Activated T-cell treated with anti-CD3 and anti-CD28 coated beads, Interleukin-2, amount 50 U/mL, for 4 hours (primary cell): ENCODE results near the gene MEMO1. TPM values are rescaled to one million over a fixed set of nuclear protein-coding genes. Genes with fewer than 3 reads are reported as not detected.
"Not testable (repeated sequence)": the region's sequence is repeated elsewhere in the genome, so short reads cannot be mapped to it uniquely, and the experiment has no call there.

ENCODE experiments used
- ATAC-seq, 2 donors: fragments of 200-7000 bp; cut with Tn5 transposase; one replicate each; pipeline ENCODE4 v1.10.0; 2021
- DNase-seq: peaks from one replicate; pipeline ENCODE4 v3.0.0-alpha.2; 2020
- H3K27me3 Mint-ChIP-seq: one replicate; pipeline ENCODE4 v1.8.0; 2021; ENCODE audit warnings: low read depth, mixed read lengths
- H3K36me3 Mint-ChIP-seq: one replicate; pipeline ENCODE4 v1.8.0; 2022; ENCODE audit warnings: mixed read lengths; ENCODE audit not compliant: insufficient read depth
- H3K4me1 Mint-ChIP-seq: one replicate; pipeline ENCODE4 v1.8.0; 2021; ENCODE audit warnings: low read depth, mixed read lengths
- H3K4me3 Mint-ChIP-seq: one replicate; pipeline ENCODE4 v1.8.0; 2021; ENCODE audit warnings: mild to moderate bottlenecking, moderate library complexity, mixed read lengths
- H3K9me3 Mint-ChIP-seq: one replicate; pipeline ENCODE4 v1.8.0; 2021; ENCODE audit warnings: mixed read lengths
- total RNA-seq, 3 donors: library from RNA; stranded (reverse); gene quantifications; one replicate each; pipeline ENCODE4 v1.2.1, GENCODE V29; 2021

MEMO1 gene
- total RNA-seq, 3 donors from 2014 or later = 71.1 to 75.3 (median 73.6) TPM

GRCh38 chr2:31983762-31984467 is 26.9 kb downstream of the MEMO1 start:
- ATAC-seq = no peak
- H3K9me3 Mint-ChIP-seq = no peaks in the 10 kb centered on the region
- H3K4me1 Mint-ChIP-seq = peaks cover 40% of the 10 kb centered on the region
- peaks cover 12% of the 10 kb centered on the region for H3K36me3 Mint-ChIP-seq
- no peak overlapping the region for H3K4me3 Mint-ChIP-seq
- H3K27me3 Mint-ChIP-seq = no peaks in the 10 kb centered on the region
- no peak for DNase-seq

GRCh38 chr2:31980674-31981356 is 30.0 kb downstream of the MEMO1 start:
- no peak for DNase-seq
- no peaks in the 10 kb centered on the region for H3K27me3 Mint-ChIP-seq
- no peaks in the 10 kb centered on the region for H3K9me3 Mint-ChIP-seq
- ATAC-seq = peak; percentile 82
- no peak overlapping the region for H3K4me3 Mint-ChIP-seq
- H3K4me1 Mint-ChIP-seq = peaks cover 31% of the 10 kb centered on the region
- peaks cover 14% of the 10 kb centered on the region for H3K36me3 Mint-ChIP-seq

- Mint-ChIP-seq H3K36me3 (peaks cover 14% of the 10 kb centered on the region), H3K9me3 (no peaks in the 10 kb centered on the region), H3K4me1 (peaks cover 31% of the 10 kb centered on the region), H3K27me3 (no peaks in the 10 kb centered on the region), H3K4me3 (no peak overlapping the region)
- ATAC-seq (no peak), DNase-seq (no peak)
Observed at GRCh38 chr2:31979956-31980355, 30.9 kb downstream of the MEMO1 start.

GRCh38 chr2:31979018-31979417 is 31.8 kb downstream of the MEMO1 start:
- Mint-ChIP-seq H3K36me3 (peaks cover 8% of the 10 kb centered on the region), H3K4me3 (no peak overlapping the region), H3K27me3 (no peaks in the 10 kb centered on the region), H3K4me1 (peaks cover 36% of the 10 kb centered on the region), H3K9me3 (no peaks in the 10 kb centered on the region)
- no peak for DNase-seq
- ATAC-seq = no peak

- Mint-ChIP-seq H3K27me3 (no peaks in the 10 kb centered on the region), H3K36me3 (peaks cover 4% of the 10 kb centered on the region), H3K4me3 (no peak overlapping the region), H3K9me3 (no peaks in the 10 kb centered on the region), H3K4me1 (peaks cover 37% of the 10 kb centered on the region)
- DNase-seq (no peak), ATAC-seq (no peak)
Observed at GRCh38 chr2:31978436-31978835, 32.4 kb downstream of the MEMO1 start.

GRCh38 chr2:31973665-31974064 is 37.1 kb downstream of the MEMO1 start:
- Mint-ChIP-seq H3K9me3 (no peaks in the 10 kb centered on the region), H3K4me3 (no peak overlapping the region), H3K4me1 (peaks cover 18% of the 10 kb centered on the region), H3K27me3 (no peaks in the 10 kb centered on the region), H3K36me3 (peaks cover 4% of the 10 kb centered on the region)
- DNase-seq (no peak), ATAC-seq (no peak)

- H3K27me3 Mint-ChIP-seq = no peaks in the 10 kb centered on the region
- no peaks in the 10 kb centered on the region for H3K9me3 Mint-ChIP-seq
- ATAC-seq = no peak
- H3K4me3 Mint-ChIP-seq = no peak overlapping the region
- DNase-seq = no peak
- H3K4me1 Mint-ChIP-seq = peaks cover 18% of the 10 kb centered on the region
- H3K36me3 Mint-ChIP-seq = peaks cover 6% of the 10 kb centered on the region
Observed at GRCh38 chr2:31972059-31972458, 38.7 kb downstream of the MEMO1 start.

GRCh38 chr2:31969178-31969577 is 41.6 kb downstream of the MEMO1 start:
- peaks cover 16% of the 10 kb centered on the region for H3K4me1 Mint-ChIP-seq
- ATAC-seq (no peak), DNase-seq (no peak)
- H3K27me3 Mint-ChIP-seq = no peaks in the 10 kb centered on the region
- no peak overlapping the region for H3K4me3 Mint-ChIP-seq
- H3K9me3 Mint-ChIP-seq = no peaks in the 10 kb centered on the region
- peaks cover 7% of the 10 kb centered on the region for H3K36me3 Mint-ChIP-seq

- Mint-ChIP-seq H3K4me1 (peaks cover 18% of the 10 kb centered on the region), H3K9me3 (no peaks in the 10 kb centered on the region), H3K27me3 (no peaks in the 10 kb centered on the region), H3K36me3 (peaks cover 10% of the 10 kb centered on the region), H3K4me3 (no peak overlapping the region)
- DNase-seq (no peak), ATAC-seq (no peak)
Observed at GRCh38 chr2:31967790-31968189, 43.0 kb downstream of the MEMO1 start.

- peaks cover 25% of the 10 kb centered on the region for H3K4me1 Mint-ChIP-seq
- H3K4me3 Mint-ChIP-seq, H3K27me3 Mint-ChIP-seq, H3K9me3 Mint-ChIP-seq, DNase-seq, ATAC-seq: not testable (repeated sequence)
- peaks cover 12% of the 10 kb centered on the region for H3K36me3 Mint-ChIP-seq
Observed at GRCh38 chr2:31966402-31966801, 44.4 kb downstream of the MEMO1 start.

- ATAC-seq (no peak), DNase-seq (no peak)
- Mint-ChIP-seq H3K4me3 (no peak overlapping the region), H3K4me1 (peaks cover 32% of the 10 kb centered on the region), H3K9me3 (no peaks in the 10 kb centered on the region), H3K27me3 (no peaks in the 10 kb centered on the region), H3K36me3 (peaks cover 10% of the 10 kb centered on the region)
Observed at GRCh38 chr2:31965094-31965493, 45.7 kb downstream of the MEMO1 start.

- DNase-seq = no peak
- Mint-ChIP-seq H3K4me3 (no peak overlapping the region), H3K36me3 (peaks cover 11% of the 10 kb centered on the region), H3K4me1 (peaks cover 50% of the 10 kb centered on the region), H3K27me3 (no peaks in the 10 kb centered on the region), H3K9me3 (no peaks in the 10 kb centered on the region)
- peak; percentile 51 to 65 for ATAC-seq
Observed at GRCh38 chr2:31962757-31963361, 47.9 kb downstream of the MEMO1 start.

- H3K36me3 Mint-ChIP-seq = peaks cover 19% of the 10 kb centered on the region
- peaks cover 55% of the 10 kb centered on the region for H3K4me1 Mint-ChIP-seq
- DNase-seq (no peak), ATAC-seq (no peak)
- no peak overlapping the region for H3K4me3 Mint-ChIP-seq
- no peaks in the 10 kb centered on the region for H3K27me3 Mint-ChIP-seq
- H3K9me3 Mint-ChIP-seq = no peaks in the 10 kb centered on the region
Observed at GRCh38 chr2:31958140-31958717, 52.6 kb downstream of the MEMO1 start.

GRCh38 chr2:31957354-31958139 is 53.3 kb downstream of the MEMO1 start:
- ATAC-seq = no peak
- Mint-ChIP-seq H3K4me3 (no peak overlapping the region), H3K4me1 (peaks cover 48% of the 10 kb centered on the region), H3K36me3 (peaks cover 14% of the 10 kb centered on the region), H3K27me3 (no peaks in the 10 kb centered on the region), H3K9me3 (no peaks in the 10 kb centered on the region)
- no peak for DNase-seq
